ENCODE data around the gene DNAJA4.
"Not testable (repeated sequence)": the region's sequence is repeated elsewhere in the genome, so short reads cannot be mapped to it uniquely, and the experiment has no call there.

The DNAJA4 gene

DNA sequence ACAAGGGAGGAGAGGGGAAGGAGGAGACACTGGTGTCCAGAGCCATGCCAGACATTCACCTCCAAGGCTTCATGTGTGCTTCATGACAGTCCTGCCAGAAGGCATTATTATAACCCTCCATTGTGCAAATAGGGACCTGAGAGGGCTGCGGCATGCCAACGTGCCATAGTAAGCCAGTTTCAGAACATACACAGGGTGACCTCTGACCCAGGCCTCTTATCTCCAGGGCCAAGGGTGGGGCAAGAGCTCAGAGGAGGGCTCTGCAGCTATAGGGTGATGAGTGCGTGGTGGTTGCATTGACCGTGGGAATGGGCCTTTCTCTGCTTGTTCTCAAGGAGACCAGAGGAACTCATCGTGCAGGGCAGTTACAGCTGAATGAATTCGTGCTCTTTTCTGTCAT is 20.3 kb upstream of the DNAJA4 start:
- no peak for DNase-seq (ENCODE audit: low read depth)

GRCh38 chr15:78244893-78245292 is 19.5 kb upstream of the DNAJA4 start:
- no peak for DNase-seq (ENCODE audit: low read depth)

GRCh38 chr15:78245392-78245791 is 19.0 kb upstream of the DNAJA4 start:
- not testable (repeated sequence) for DNase-seq (ENCODE audit: low read depth)

- not testable (repeated sequence) for DNase-seq (ENCODE audit: low read depth)
These were observed 18.3 kb upstream of the DNAJA4 start for GRCh38 chr15:78245976-78246620.

DNA sequence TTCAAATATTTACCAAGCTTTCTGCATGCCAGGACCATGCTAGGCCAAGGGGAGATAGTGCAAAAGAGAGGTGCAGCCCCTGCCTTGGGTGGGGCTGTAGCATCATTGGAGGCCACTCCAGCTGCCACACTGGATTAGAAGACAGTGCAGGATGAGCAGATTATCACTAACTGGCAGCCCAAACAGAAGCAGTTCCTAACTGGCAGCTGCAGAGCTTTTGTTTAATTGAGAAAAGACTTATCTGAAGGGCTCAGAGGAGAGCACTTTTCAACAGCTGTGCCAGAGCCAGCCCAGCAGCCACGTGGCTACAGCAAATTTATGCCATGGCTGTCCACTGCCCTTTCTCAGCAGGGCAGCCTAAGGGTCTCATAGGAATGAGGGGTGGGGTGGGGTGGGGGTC is 16.5 kb upstream of the DNAJA4 start:
- DNase-seq (ENCODE audit: low read depth): no peak

GRCh38 chr15:78249131-78249530 is 15.2 kb upstream of the DNAJA4 start:
- no peak for DNase-seq (ENCODE audit: low read depth)

DNA sequence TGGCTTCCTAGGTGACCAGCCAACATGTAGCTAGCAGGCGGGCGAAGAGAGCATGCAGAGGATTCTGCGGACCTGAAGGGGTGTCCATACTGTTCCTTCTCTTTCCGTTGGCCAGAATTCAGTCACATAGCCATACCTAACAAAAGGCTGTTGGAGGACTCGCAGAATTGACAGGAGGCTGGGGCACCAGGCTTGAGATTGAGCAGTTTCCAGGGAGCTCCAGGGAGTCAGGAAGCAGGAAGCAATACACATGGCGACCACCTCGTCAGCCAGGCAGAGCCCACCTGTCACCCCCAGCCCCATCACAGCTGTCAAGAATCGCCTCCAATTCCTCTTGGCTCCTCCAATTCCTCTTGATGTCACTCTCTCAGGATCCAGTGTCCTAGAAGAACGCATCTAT is 13.2 kb upstream of the DNAJA4 start:
- no peak for DNase-seq (ENCODE audit: low read depth)

- no peak for DNase-seq (ENCODE audit: low read depth)
These were observed 8.8 kb upstream of the DNAJA4 start for GRCh38 chr15:78255421-78256043.

- no peak for DNase-seq (ENCODE audit: low read depth)
These were observed 8.3 kb upstream of the DNAJA4 start for GRCh38 chr15:78256044-78256437.

DNA sequence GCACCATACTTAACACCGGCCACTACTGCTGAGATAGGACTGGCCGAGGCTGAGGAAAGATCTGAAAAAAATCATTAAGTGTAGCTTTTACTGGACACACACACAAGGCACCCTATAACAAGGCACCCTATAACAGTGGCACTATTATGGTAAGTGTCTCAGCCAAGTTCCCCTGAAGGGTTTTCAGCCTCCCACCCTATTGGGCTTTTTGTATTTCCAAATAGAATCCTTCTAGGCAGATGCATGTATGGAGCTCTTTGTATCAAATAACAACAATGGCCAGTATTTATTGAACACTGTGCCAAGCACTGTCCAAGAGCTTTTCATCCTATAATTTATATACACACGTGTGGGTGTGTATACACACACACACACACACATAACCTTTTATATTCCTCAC is 6.7 kb upstream of the DNAJA4 start:
- no peak for DNase-seq (ENCODE audit: low read depth)

DNA sequence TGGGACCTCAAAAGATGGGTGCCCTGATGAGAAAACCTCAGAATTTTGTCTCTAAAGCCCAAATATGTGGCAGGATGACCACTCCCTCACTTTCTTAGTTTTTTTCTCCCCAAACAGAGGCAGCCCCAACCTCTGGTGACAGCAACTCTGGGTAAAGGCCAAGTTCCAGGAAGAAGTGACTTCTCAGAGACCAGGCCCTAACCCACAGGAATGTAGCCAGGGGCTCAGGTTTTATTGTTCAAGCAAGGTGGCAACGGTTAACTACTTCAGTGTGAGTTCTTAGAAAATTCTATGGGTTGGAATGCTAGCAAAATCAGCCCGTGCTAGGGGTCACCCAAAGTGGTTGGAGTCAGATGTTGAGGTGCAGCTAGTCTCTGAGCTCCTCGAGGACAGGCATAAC is 5.1 kb upstream of the DNAJA4 start:
- no peak for DNase-seq (ENCODE audit: low read depth)

DNA sequence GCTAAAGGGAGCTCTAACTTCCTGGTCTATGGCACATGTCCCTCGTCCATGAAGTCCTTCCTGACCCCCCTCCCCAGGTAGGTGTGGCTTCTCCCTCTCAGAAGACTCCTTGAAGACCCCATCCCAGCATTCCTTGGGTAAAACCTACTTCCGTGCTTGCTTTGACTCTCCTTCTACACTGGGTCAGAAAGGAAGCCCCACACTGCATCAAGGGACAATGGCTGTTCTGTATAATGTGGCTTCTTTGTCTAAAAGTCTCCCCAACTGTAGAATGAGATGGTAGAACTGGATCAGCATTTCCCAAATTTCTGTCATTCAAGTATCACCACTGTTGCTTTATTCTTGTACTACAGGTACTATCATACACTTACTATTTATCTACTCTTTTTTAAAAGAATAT is 3.9 kb upstream of the DNAJA4 start:
- no peak for DNase-seq (ENCODE audit: low read depth)

DNA sequence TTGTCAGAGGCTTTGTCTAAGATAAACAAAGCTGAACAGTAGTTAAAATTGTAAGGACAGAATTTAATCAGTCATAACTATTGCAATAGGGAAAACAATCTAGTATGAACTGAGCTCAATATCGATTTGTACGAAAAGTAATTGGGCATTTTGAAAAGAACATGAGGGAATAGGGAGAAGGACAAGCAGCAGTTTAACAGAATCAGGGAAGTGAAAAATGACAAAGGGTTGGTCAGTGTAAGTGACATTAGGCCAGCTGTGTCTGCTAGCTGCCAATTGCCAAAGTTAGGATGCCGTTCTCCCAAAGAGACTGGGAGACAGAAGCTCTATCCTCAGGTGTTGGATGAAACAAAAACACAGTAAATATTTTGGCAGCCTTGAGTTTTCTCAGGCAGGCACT is 3.3 kb upstream of the DNAJA4 start:
- no peak for DNase-seq (ENCODE audit: low read depth)

DNA sequence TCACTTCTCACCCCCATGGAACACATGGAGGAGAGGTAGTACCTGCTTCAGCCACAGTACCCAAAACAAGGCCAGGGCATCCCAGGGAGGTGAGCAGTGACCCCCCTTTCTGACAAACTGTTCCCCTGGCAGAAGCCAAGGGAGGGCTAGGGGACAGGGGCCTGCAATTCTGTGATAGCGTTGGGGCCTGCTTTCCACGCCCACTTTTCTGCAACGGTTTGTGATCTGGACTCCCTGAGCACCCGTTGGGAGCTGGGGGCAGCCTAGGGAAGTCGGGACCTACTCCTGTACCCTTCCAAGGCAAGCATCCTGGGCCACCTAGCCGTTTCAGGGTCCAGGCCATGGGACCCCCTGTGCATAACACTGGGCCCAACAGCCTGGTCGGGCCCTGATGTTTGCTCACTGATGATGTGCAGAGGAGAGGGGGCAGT is 996 bp upstream of the DNAJA4 start:
- DNase-seq (ENCODE audit: low read depth): no peak

DNA sequence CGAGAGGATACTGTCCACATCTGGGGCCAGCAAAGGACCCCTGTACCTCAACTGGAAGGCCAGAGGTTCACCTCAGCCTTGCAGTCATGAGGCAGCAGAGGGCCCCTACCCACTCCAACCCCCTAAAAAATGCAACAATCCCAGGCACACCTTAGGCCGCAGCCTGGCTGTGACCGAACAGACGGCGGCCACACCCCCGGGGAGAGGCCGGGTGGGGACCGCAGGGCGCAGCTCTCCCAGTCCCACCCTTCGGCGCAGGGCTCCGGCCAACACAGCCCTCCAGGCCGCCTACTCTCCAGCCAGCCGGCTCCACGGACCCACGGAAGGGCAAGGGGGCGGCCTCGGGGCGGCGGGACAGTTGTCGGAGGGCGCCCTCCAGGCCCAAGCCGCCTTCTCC is 457 bp upstream of the DNAJA4 start:
- DNase-seq (ENCODE audit: low read depth): no peak

- DNase-seq (ENCODE audit: low read depth): no peak
These were observed 737 bp downstream of the DNAJA4 start for GRCh38 chr15:78265137-78265460.

DNA sequence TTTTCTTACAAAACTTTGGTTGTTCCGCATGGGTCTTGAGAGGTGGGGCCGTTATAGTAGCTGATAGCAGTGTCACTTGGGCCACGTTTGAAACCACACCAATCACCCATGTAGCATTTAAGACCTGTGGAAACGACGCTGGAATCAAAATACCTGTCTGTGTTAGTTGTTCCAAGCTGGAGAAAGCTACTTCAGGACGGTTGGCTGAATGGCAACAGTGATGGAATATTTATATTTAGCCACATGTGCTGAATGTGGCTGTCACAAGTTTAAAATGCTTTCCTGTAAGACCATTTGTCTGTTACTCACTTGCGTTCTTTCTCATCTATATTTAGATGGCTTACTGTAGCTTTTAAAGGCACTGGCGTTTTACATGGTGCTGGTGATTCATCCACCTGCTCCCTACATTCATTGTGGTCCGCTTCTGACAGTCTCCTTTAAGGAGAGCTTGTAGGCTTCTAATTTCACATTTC is 1.4 kb downstream of the DNAJA4 start:
- no peak for DNase-seq (ENCODE audit: low read depth)

DNA sequence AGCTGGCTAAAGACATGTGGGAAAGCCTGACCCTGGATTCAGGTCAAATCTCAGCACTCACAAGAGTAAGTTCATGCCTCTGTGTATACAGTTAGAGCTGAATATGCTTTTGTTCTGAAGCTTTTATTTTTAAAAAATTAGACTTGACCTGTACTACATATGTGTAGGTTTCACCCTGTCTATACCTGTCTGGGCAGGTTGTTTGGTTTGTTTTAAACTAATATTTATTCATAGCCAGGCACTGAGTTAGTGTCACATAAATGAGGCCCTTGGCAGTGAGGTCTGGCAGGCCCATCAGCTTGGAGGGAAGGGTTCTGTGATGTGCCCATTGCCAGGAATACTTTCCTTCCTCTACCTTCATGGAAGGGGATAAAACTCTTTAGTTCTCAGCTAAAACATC is 1.9 kb downstream of the DNAJA4 start:
- no peak for DNase-seq (ENCODE audit: low read depth)

DNA sequence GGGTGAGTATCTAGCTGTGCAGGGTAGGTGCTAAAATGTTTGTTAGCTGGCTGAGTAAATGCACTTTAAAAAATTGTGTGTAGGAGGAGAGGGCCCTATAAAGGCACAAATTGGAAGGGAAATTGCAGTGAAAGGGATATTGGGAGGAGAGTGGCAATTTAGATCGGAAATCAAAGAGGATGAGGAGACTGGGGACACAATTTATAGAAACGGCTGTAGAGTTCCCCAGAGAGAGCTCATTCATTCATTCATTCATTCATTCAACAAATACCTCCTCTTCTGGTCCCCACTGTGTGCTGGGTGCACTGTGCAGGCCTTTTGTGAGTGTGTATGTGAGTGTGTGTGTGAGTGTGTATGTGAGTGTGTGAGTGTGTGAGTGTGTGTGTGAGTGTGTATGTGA is 2.4 kb downstream of the DNAJA4 start:
- no peak for DNase-seq (ENCODE audit: low read depth)

GRCh38 chr15:78272316-78272715 is 8.0 kb downstream of the DNAJA4 start:
- DNase-seq (ENCODE audit: low read depth): no peak

- no peak for DNase-seq (ENCODE audit: low read depth)
These were observed 8.4 kb downstream of the DNAJA4 start for GRCh38 chr15:78272776-78273175.

DNA sequence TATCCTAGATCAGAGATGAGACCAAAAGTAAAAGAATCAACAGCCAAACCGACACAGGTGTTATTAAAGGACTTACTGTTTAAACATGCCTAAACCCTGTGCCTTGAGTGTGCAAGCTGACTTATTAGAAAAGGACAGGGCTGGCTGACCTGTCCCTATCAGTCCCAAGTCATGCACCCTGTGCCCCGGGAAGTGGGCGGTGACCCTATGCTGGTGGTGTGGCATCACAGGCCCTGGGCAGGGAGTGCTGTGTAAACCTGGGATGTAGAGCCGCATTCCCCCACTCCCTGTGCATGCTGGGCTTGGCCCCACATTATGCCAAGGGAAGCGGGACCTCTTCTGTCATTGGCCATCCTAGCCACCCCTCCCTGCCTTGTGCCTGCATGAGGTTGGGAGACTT is 10.6 kb downstream of the DNAJA4 start:
- no peak for DNase-seq (ENCODE audit: low read depth)

DNA sequence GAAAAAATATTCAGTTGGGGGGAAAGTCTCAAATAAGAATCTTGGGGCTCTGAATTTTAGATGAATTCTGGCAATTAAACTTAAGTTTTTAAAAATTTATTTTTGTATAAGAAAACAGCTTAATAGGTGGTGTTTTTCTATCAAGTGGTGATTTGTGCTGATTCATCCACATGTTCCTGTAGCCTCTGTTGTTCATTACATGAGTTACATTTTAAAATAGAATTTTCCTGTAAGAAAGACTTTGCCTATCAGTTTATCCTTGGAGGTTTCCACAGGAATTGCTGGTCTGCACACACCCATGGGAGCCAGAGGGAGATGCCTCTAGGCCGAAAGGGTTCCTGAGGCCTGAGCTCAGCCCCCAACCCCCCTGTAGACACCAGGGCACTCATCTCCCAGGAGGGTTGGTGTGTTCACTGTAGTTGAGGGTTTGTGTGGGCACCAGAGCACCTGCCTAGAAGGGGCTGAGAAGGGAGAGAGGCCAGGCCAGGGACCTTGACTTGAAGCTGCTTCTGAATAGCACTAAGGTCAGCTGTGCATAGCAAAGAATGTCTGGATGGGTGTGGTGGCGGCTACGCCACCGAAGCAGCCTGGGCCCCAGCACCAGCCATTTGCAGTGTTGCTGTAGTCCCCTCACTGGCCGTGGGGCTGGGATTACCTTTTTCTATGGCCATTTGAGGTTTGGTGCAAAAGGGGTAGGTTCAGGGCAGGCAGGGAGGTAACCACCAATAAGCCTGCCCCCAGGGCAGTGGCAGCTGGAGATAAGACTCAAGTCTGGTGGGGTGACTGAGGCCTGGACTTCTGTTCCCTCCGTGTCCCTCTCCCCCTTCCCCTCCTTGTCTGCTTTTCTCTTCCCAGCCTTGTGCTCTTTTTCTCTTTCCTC is 11.9 kb downstream of the DNAJA4 start:
- DNase-seq (ENCODE audit: low read depth): no peak

Data from stimulated activated CD8-positive, alpha-beta memory T cell treated with anti-CD3 and anti-CD28 coated beads, Interleukin-4, amount 100 ng/mL, for 24 hours (primary cell).